ENCODE results near the gene SCAP.
"Not testable (repeated sequence)": the region's sequence is repeated elsewhere in the genome, so short reads cannot be mapped to it uniquely, and the experiment has no call there.

Gene SCAP

DNA sequence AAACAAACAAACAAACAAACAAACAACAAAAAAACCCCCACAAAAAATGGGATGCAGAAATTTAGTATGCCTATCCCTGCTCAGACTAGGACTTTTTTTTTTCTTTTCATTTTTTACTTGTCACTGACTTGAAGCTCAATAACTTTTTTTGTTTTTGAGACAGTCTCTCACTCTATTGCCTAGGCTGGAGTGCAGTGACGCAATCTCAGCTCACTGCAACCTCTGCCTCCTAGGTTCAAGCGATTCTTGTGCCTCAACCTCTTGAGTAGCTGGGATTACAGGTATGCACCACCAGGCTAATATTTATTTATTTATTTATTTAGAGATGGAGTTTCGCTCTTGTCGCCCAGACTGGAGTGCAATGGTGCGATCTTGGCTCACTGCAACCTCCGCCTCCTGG is 29.5 kb upstream of the SCAP start:
- not testable (repeated sequence) for H3K4me1 ChIP-seq (ENCODE audit: control insufficient read depth, insufficient read depth, low read length); H3K27ac ChIP-seq (ENCODE audit: low read length); H3K27me3 ChIP-seq (ENCODE audit: control insufficient read depth, insufficient read depth, low read length); DNase-seq (ENCODE audit: low read depth, low spot score); H3K9me3 ChIP-seq (ENCODE audit: control insufficient read depth, insufficient read depth, low read length); H3K4me3 ChIP-seq (ENCODE audit: low read length)
- H3K36me3 ChIP-seq (ENCODE audit: control insufficient read depth, insufficient read depth, low read length): peaks cover 26% of the 10 kb centered on the region; the same call in 1 of the 2 replicates
- no CpG with 5 or more reads among the region's 6 CpGs for WGBS (ENCODE audit: insufficient coverage, insufficient read length)

DNA sequence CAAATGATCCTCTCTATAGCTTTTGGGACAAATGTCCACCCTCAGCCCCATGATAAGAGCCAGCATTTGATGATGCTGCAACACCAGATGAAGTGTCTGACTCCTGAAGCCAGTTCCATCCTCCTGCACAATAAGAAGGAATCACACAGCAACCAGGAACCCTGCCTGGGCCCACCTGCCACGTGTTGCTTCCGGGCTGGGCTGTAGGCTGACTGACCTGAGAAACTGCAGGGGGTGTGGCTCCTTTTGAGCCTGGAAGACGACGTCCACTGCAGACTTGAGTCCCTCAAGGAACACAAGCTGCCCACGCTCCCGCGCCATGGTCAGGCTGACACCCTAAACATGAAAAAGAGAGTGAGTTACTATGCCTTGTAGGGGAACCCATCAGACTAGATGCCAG is 28.4 kb upstream of the SCAP start:
- no peak for DNase-seq (ENCODE audit: low read depth, low spot score)
- no CpG with 5 or more reads among the region's 7 CpGs for WGBS (ENCODE audit: insufficient coverage, insufficient read length)
- Histone ChIP-seq H3K9me3 (ENCODE audit: control insufficient read depth, insufficient read depth, low read length) (no peaks in the 10 kb centered on the region), H3K27ac (ENCODE audit: low read length) (no peak overlapping the region), H3K4me1 (ENCODE audit: control insufficient read depth, insufficient read depth, low read length) (no peaks in the 10 kb centered on the region; the same call in 1 of the 2 replicates), H3K27me3 (ENCODE audit: control insufficient read depth, insufficient read depth, low read length) (no peaks in the 10 kb centered on the region), H3K36me3 (ENCODE audit: control insufficient read depth, insufficient read depth, low read length) (peaks cover 27% of the 10 kb centered on the region; the same call in 1 of the 2 replicates), H3K4me3 (ENCODE audit: low read length) (no peak overlapping the region)

- no peak for DNase-seq (ENCODE audit: low read depth, low spot score)
- H3K9me3 ChIP-seq (ENCODE audit: control insufficient read depth, insufficient read depth, low read length): no peaks in the 10 kb centered on the region
- no peaks in the 10 kb centered on the region for H3K27me3 ChIP-seq (ENCODE audit: control insufficient read depth, insufficient read depth, low read length)
- no peak overlapping the region for H3K27ac ChIP-seq (ENCODE audit: low read length)
- WGBS (ENCODE audit: insufficient coverage, insufficient read length): no CpG with 5 or more reads among the region's 2 CpGs
- peaks cover 32% of the 10 kb centered on the region; the same call in 1 of the 2 replicates for H3K36me3 ChIP-seq (ENCODE audit: control insufficient read depth, insufficient read depth, low read length)
- no peaks in the 10 kb centered on the region; the same call in 1 of the 2 replicates for H3K4me1 ChIP-seq (ENCODE audit: control insufficient read depth, insufficient read depth, low read length)
- H3K4me3 ChIP-seq (ENCODE audit: low read length): no peak overlapping the region
These were observed 27.3 kb upstream of the SCAP start for GRCh38 chr3:47503033-47503432.

DNA sequence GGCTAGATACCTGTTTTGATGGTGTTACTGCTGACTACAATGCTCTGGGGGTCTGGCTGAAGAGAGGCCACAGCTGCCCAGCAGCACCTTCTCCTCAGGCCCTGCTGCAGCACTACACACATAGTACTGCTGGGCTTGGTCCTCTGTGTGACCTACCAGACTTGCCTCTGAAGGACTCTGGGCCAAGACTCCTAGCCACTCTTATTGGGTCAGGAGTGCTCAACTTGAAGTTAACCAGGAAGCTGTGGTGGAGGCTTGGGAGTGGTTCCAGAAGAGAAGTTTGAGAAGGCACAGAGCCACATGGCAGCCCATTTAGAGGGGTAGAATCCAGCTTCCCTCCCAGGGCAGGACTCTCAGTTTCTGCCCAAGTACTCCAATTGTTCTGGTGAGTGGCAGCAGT is 21.2 kb upstream of the SCAP start:
- H3K9me3 ChIP-seq (ENCODE audit: control insufficient read depth, insufficient read depth, low read length): no peaks in the 10 kb centered on the region
- H3K36me3 ChIP-seq (ENCODE audit: control insufficient read depth, insufficient read depth, low read length): peaks cover 35% of the 10 kb centered on the region
- H3K4me1 ChIP-seq (ENCODE audit: control insufficient read depth, insufficient read depth, low read length): no peaks in the 10 kb centered on the region
- no peak overlapping the region for H3K27ac ChIP-seq (ENCODE audit: low read length)
- H3K27me3 ChIP-seq (ENCODE audit: control insufficient read depth, insufficient read depth, low read length): no peaks in the 10 kb centered on the region
- no peak overlapping the region for H3K4me3 ChIP-seq (ENCODE audit: low read length)
- DNase-seq (ENCODE audit: low read depth, low spot score): no peak

DNA sequence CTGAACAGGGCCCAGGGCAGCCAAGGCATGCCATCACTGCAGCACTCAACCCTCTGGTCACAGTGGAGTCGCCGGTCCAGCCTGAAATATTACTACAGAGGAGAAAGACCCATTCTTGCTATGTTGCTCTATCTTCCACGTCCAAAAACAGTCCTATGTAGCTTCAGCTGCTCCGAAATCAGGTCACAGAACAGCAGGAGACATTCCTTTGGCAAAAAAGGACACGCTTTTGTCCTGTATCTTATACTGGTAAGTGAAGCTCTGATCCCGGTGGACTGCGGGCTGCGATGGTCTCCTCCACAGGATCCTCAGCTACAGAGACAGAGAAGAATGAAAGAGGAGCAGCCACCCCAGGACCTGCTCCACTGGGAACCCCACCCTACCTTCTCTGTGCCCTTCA is 20.1 kb upstream of the SCAP start:
- Histone ChIP-seq H3K4me3 (ENCODE audit: low read length) (no peak overlapping the region), H3K9me3 (ENCODE audit: control insufficient read depth, insufficient read depth, low read length) (no peaks in the 10 kb centered on the region), H3K4me1 (ENCODE audit: control insufficient read depth, insufficient read depth, low read length) (no peaks in the 10 kb centered on the region), H3K27ac (ENCODE audit: low read length) (no peak overlapping the region), H3K36me3 (ENCODE audit: control insufficient read depth, insufficient read depth, low read length) (peaks cover 30% of the 10 kb centered on the region), H3K27me3 (ENCODE audit: control insufficient read depth, insufficient read depth, low read length) (no peaks in the 10 kb centered on the region)
- DNase-seq (ENCODE audit: low read depth, low spot score): no peak
- no CpG with 5 or more reads among the region's 8 CpGs for WGBS (ENCODE audit: insufficient coverage, insufficient read length)

DNA sequence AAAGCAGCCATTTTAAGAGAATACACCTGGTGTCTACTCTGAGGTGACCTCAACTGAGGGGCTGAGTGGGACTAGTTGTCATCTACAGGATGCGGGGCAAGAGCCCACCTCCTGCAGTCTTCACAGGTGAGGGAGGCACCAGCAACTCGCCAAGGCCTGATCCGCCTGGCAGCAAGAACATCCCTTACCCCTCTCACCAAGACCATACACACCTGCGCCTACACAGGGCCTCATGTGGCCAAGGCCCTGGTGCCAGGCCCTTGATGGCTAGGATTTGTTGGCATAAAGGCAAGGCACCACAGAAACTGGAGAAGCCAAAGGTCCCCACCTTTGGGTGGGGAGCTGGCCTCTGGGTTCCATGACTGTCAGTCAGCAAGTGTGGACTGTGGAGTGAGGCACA is 19.4 kb upstream of the SCAP start:
- H3K4me3 ChIP-seq (ENCODE audit: low read length): no peak overlapping the region
- H3K27ac ChIP-seq (ENCODE audit: low read length): no peak overlapping the region
- no CpG with 5 or more reads among the region's 4 CpGs for WGBS (ENCODE audit: insufficient coverage, insufficient read length)
- DNase-seq (ENCODE audit: low read depth, low spot score): no peak
- no peaks in the 10 kb centered on the region for H3K9me3 ChIP-seq (ENCODE audit: control insufficient read depth, insufficient read depth, low read length)
- H3K36me3 ChIP-seq (ENCODE audit: control insufficient read depth, insufficient read depth, low read length): peaks cover 24% of the 10 kb centered on the region
- H3K27me3 ChIP-seq (ENCODE audit: control insufficient read depth, insufficient read depth, low read length): no peaks in the 10 kb centered on the region
- H3K4me1 ChIP-seq (ENCODE audit: control insufficient read depth, insufficient read depth, low read length): no peaks in the 10 kb centered on the region

GRCh38 chr3:47491777-47492176 is 16.0 kb upstream of the SCAP start:
- WGBS (ENCODE audit: insufficient coverage, insufficient read length): no CpG with 5 or more reads among the region's 12 CpGs
- H3K27me3 ChIP-seq (ENCODE audit: control insufficient read depth, insufficient read depth, low read length): no peaks in the 10 kb centered on the region
- no peaks in the 10 kb centered on the region for H3K9me3 ChIP-seq (ENCODE audit: control insufficient read depth, insufficient read depth, low read length)
- H3K4me1 ChIP-seq (ENCODE audit: control insufficient read depth, insufficient read depth, low read length): no peaks in the 10 kb centered on the region
- H3K27ac ChIP-seq (ENCODE audit: low read length): no peak overlapping the region
- no peak overlapping the region for H3K4me3 ChIP-seq (ENCODE audit: low read length)
- no peak for DNase-seq (ENCODE audit: low read depth, low spot score)
- H3K36me3 ChIP-seq (ENCODE audit: control insufficient read depth, insufficient read depth, low read length): peaks cover 8% of the 10 kb centered on the region

GRCh38 chr3:47491186-47491585 is 15.4 kb upstream of the SCAP start:
- no peak overlapping the region for H3K27ac ChIP-seq (ENCODE audit: low read length)
- DNase-seq (ENCODE audit: low read depth, low spot score): no peak
- H3K27me3 ChIP-seq (ENCODE audit: control insufficient read depth, insufficient read depth, low read length): no peaks in the 10 kb centered on the region
- no peak overlapping the region for H3K4me3 ChIP-seq (ENCODE audit: low read length)
- H3K4me1 ChIP-seq (ENCODE audit: control insufficient read depth, insufficient read depth, low read length): no peaks in the 10 kb centered on the region
- peaks cover 8% of the 10 kb centered on the region for H3K36me3 ChIP-seq (ENCODE audit: control insufficient read depth, insufficient read depth, low read length)
- no peaks in the 10 kb centered on the region for H3K9me3 ChIP-seq (ENCODE audit: control insufficient read depth, insufficient read depth, low read length)
- no CpG with 5 or more reads among the region's 3 CpGs for WGBS (ENCODE audit: insufficient coverage, insufficient read length)

GRCh38 chr3:47487265-47487664 is 11.5 kb upstream of the SCAP start:
- Histone ChIP-seq H3K27me3 (ENCODE audit: control insufficient read depth, insufficient read depth, low read length) (no peaks in the 10 kb centered on the region), H3K36me3 (ENCODE audit: control insufficient read depth, insufficient read depth, low read length) (no peaks in the 10 kb centered on the region), H3K4me3 (ENCODE audit: low read length) (no peak overlapping the region), H3K4me1 (ENCODE audit: control insufficient read depth, insufficient read depth, low read length) (no peaks in the 10 kb centered on the region; the same call in 1 of the 2 replicates), H3K9me3 (ENCODE audit: control insufficient read depth, insufficient read depth, low read length) (no peaks in the 10 kb centered on the region), H3K27ac (ENCODE audit: low read length) (no peak overlapping the region)
- no peak for DNase-seq (ENCODE audit: low read depth, low spot score)
- no CpG with 5 or more reads among the region's 2 CpGs for WGBS (ENCODE audit: insufficient coverage, insufficient read length)

DNA sequence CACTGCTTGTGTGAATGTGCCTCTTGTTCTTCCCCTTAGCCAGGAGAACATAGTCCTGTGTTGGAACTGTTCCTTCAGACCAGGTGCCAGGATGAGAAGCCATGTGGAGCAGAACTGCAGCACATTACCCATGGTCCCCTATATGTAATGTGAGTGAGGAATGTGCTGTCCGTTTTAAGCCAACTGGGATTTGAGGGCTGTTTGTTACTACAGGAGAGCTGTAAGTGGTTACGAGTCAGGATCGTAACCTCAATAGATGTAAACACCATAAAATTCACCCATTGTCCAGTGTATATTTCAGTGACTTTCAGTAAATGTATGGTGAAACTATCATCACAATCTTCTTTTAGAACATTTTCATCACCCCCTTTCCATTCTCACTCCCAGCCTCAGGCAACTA is 10.1 kb upstream of the SCAP start:
- no peaks in the 10 kb centered on the region for H3K36me3 ChIP-seq (ENCODE audit: control insufficient read depth, insufficient read depth, low read length)
- DNase-seq (ENCODE audit: low read depth, low spot score): no peak
- no peak overlapping the region for H3K4me3 ChIP-seq (ENCODE audit: low read length)
- no peaks in the 10 kb centered on the region for H3K9me3 ChIP-seq (ENCODE audit: control insufficient read depth, insufficient read depth, low read length)
- WGBS (ENCODE audit: insufficient coverage, insufficient read length): no CpG with 5 or more reads among the region's 3 CpGs
- no peaks in the 10 kb centered on the region; the same call in 1 of the 2 replicates for H3K4me1 ChIP-seq (ENCODE audit: control insufficient read depth, insufficient read depth, low read length)
- no peaks in the 10 kb centered on the region for H3K27me3 ChIP-seq (ENCODE audit: control insufficient read depth, insufficient read depth, low read length)
- H3K27ac ChIP-seq (ENCODE audit: low read length): no peak overlapping the region

GRCh38 chr3:47482366-47482765 is 6.6 kb upstream of the SCAP start:
- Histone ChIP-seq H3K27me3 (ENCODE audit: control insufficient read depth, insufficient read depth, low read length) (no peaks in the 10 kb centered on the region), H3K9me3 (ENCODE audit: control insufficient read depth, insufficient read depth, low read length) (no peaks in the 10 kb centered on the region), H3K36me3 (ENCODE audit: control insufficient read depth, insufficient read depth, low read length) (no peaks in the 10 kb centered on the region), H3K27ac (ENCODE audit: low read length) (peak overlapping the region; percentile 85), H3K4me1 (ENCODE audit: control insufficient read depth, insufficient read depth, low read length) (no peaks in the 10 kb centered on the region; the same call in 1 of the 2 replicates), H3K4me3 (ENCODE audit: low read length) (no peak overlapping the region)
- no peak for DNase-seq (ENCODE audit: low read depth, low spot score)
- no CpG with 5 or more reads among the region's 2 CpGs for WGBS (ENCODE audit: insufficient coverage, insufficient read length)

Measured in iPS DF 6.9 (cell line).